ENCODE results near the gene KRT85. TPM values are rescaled to one million over a fixed set of nuclear protein-coding genes. Genes with fewer than 3 reads are reported as not detected.
A peak's percentile ranks its signal among the peaks of the same experiment; 100 is the strongest.

Gene KRT85
- not detected for total RNA-seq (ENCODE audit: unreplicated experiment)
- long read RNA-seq = 0 reads

DNA sequence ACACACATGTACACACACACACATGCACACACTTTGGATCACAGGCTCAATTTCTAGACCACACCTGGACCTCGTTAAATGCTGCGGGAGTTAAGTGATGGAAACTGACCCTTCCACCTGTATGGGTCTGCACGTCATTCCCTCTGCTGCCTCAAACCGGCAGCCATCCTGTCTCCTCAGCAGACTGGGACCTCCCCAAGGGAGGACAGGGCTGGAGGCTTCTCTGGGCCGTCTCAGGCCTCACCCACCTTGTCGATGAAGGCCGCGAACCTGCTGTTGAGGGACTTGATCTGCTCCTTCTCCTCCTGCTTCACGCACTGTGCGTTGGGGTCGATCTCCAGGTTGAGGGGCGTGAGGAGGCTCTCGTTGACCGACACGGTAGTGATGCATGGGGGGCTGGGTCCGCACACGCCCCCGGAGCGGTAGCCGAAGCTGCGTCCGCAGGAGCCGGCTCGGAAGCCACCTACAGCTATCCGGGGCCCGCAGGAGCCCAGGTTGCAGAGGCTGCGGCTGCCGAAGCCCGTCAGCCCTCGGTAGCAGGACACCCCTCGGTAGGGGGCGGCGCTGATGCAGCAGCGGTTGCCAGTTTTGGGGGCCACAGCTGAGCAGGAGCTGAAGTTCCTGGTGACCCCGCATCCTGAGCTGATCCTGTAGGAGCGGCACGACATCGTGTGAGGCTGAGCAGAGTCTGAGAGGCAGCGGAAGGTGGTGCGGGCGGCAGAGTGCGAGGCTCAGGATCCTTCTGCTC, at the start of gene KRT85:
Gene KRT85 (minus strand): TSS at position 744 of the 748 bp plus-strand sequence. CDS start 76 bp downstream, at position 668.
- TF ChIP-seq, protein P1, sequence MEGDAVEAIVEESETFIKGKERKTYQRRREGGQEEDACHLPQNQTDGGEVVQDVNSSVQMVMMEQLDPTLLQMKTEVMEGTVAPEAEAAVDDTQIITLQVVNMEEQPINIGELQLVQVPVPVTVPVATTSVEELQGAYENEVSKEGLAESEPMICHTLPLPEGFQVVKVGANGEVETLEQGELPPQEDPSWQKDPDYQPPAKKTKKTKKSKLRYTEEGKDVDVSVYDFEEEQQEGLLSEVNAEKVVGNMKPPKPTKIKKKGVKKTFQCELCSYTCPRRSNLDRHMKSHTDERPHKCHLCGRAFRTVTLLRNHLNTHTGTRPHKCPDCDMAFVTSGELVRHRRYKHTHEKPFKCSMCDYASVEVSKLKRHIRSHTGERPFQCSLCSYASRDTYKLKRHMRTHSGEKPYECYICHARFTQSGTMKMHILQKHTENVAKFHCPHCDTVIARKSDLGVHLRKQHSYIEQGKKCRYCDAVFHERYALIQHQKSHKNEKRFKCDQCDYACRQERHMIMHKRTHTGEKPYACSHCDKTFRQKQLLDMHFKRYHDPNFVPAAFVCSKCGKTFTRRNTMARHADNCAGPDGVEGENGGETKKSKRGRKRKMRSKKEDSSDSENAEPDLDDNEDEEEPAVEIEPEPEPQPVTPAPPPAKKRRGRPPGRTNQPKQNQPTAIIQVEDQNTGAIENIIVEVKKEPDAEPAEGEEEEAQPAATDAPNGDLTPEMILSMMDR (IDR thresholded peaks at IDR 0.05; ENCODE audit: partially characterized antibody, unreplicated experiment) = no peak
- H3K4me1 Mint-ChIP-seq (ENCODE audit: low read depth, unreplicated experiment) = no peaks in the 10 kb centered on the region
- no peaks in the 10 kb centered on the region for H3K36me3 Mint-ChIP-seq (ENCODE audit: unreplicated experiment)
- DNase-seq = no peak
- no peak within 1 kb of the TSS for H3K27ac Mint-ChIP-seq (ENCODE audit: unreplicated experiment)
- peaks cover 3% of the 10 kb centered on the region for H3K9me3 Mint-ChIP-seq (ENCODE audit: unreplicated experiment)
- no peak within 1 kb of the TSS for H3K4me3 Mint-ChIP-seq (ENCODE audit: unreplicated experiment)
- H3K27me3 Mint-ChIP-seq (ENCODE audit: unreplicated experiment) = peaks cover 14% of the 10 kb centered on the region

DNA sequence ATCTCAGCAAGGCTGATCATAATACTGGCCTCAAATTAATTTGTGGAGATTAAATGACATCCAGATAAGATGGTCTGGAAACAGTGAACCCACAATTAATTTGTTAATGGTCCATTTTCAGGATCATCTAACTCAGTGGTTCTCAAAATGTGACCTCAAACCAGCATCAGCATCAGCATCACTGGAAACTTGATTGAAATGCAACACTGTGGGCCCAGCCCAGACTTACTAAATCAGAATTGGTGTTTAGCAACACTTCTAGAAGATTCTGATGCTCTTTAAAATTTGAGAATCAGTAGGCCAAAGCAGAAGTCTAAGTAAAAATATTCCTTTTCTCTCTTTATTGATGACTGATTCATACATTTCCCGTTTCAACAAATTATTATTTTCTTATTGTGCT, 49.5 kb upstream of the KRT85 start:
- TF ChIP-seq, protein P1 (IDR thresholded peaks at IDR 0.05; ENCODE audit: partially characterized antibody, unreplicated experiment) = no peak
- DNase-seq = no peak
- H3K9me3 Mint-ChIP-seq (ENCODE audit: unreplicated experiment) = peaks cover 6% of the 10 kb centered on the region
- H3K4me1 Mint-ChIP-seq (ENCODE audit: low read depth, unreplicated experiment) = no peaks in the 10 kb centered on the region
- peaks cover 10% of the 10 kb centered on the region for H3K27me3 Mint-ChIP-seq (ENCODE audit: unreplicated experiment)
- peaks cover 5% of the 10 kb centered on the region for H3K36me3 Mint-ChIP-seq (ENCODE audit: unreplicated experiment)
- H3K4me3 Mint-ChIP-seq (ENCODE audit: unreplicated experiment) = no peak overlapping the region
- H3K27ac Mint-ChIP-seq (ENCODE audit: unreplicated experiment) = no peak overlapping the region

DNA sequence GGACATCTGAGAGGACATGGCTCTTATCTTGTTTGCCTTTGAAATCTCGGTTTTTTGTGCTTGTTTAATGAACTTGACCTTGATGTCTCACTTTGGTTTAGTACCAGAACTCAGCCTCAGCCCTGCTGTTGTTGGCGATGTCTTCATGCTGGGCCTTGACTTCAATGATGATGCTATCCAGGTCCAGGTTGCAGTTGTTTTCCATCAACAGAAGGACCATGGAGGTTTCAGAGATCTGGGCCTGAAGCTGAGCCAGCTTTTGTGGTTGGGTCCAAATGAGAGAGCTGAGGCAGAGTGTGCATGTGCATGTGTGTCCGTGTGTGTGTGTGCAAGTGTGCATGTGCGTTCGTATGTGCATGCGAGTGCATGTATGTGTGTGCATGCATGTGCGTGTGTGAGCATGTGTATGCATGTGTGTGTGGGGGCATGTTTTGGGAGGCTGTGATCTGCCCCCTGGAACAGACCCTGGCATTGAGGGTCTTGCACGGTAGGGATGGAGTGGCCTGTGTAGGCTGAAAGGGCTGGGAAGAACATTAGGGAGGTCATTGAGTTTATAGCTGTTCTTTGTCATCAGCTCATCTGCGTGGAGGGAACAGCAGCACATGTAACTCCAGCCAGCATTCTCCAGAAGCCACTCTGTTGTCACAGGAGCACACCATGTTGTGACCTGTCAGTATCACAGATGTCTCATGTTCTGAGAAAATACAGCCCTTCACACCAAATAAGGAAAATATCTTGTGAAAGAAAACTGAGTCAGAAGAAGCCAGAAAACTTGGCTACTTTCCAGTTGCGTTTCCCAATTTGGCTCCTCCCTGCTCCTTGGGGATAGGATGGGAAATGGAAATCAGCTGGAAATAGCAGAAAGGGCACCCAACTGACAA, 48.8 kb upstream of the KRT85 start:
- Mint-ChIP-seq H3K4me3 (ENCODE audit: unreplicated experiment) (no peak overlapping the region), H3K27me3 (ENCODE audit: unreplicated experiment) (peaks cover 11% of the 10 kb centered on the region), H3K36me3 (ENCODE audit: unreplicated experiment) (peaks cover 5% of the 10 kb centered on the region), H3K4me1 (ENCODE audit: low read depth, unreplicated experiment) (no peaks in the 10 kb centered on the region), H3K27ac (ENCODE audit: unreplicated experiment) (peak overlapping the region; percentile 4), H3K9me3 (ENCODE audit: unreplicated experiment) (peaks cover 6% of the 10 kb centered on the region)
- DNase-seq = no peak
- TF ChIP-seq, protein P1 (IDR thresholded peaks at IDR 0.05; ENCODE audit: partially characterized antibody, unreplicated experiment) = no peak

DNA sequence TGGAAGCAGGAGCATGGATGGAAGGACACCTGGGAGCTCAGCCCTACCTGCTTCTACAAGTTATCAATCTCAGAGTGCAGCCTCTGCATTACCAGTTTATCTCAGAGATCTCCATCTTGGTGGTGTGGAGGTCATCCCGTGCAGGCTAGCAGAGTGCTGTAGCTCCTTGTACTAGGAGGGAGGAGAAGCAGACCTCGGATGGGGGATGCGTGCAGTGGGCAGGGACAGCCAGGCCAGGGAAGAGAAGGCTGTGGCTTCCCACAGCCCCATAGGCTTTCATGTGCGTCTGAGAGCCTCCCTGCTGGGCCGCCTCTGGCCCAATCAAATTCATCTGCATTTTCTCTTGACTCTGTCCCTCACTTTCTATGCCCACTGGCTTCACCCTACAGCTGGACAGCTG, 47.7 kb upstream of the KRT85 start:
- Mint-ChIP-seq H3K4me3 (ENCODE audit: unreplicated experiment) (no peak overlapping the region), H3K36me3 (ENCODE audit: unreplicated experiment) (peaks cover 5% of the 10 kb centered on the region), H3K27ac (ENCODE audit: unreplicated experiment) (no peak overlapping the region), H3K27me3 (ENCODE audit: unreplicated experiment) (peaks cover 14% of the 10 kb centered on the region), H3K4me1 (ENCODE audit: low read depth, unreplicated experiment) (no peaks in the 10 kb centered on the region), H3K9me3 (ENCODE audit: unreplicated experiment) (peaks cover 7% of the 10 kb centered on the region)
- TF ChIP-seq, protein P1 (IDR thresholded peaks at IDR 0.05; ENCODE audit: partially characterized antibody, unreplicated experiment) = no peak
- DNase-seq = no peak

All from glutamatergic neuron (in vitro differentiated cells).